NAMALWA (cell line): Measurements from ENCODE around the gene SPG21.
A peak's percentile ranks its signal among the peaks of the same experiment; 100 is the strongest.

Source experiments
- DNase-seq: peaks from one replicate; pipeline ENCODE4 v3.0.0-alpha.2; 2015; ENCODE audit warnings: low spot score

Gene SPG21

GRCh38 chr15:64991536-64992135 lies 1.9 kb upstream of the SPG21 start:
- no peak for DNase-seq

DNA sequence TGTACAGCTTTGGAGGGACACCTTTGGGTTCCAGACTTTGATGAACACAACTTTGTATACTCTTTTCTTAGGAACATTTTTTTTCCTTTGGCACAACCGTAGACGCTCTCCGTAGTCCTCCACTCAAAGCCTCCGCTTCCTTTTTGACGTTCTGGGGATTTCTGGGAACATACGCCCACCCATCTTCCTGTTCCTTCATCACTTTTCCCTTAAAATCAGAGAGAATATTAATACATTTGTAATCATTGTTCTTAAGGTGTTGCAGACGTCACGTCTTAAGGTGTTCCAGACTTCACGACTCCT lies 405 bp upstream of the SPG21 start:
- no peak for DNase-seq

GRCh38 chr15:64987136-64987535 lies 2.6 kb downstream of the SPG21 start:
- no peak for DNase-seq

- DNase-seq: no peak
These were observed 4.2 kb downstream of the SPG21 start for GRCh38 chr15:64985366-64986033.

GRCh38 chr15:64982472-64982871 lies 7.2 kb downstream of the SPG21 start:
- DNase-seq: no peak

DNA sequence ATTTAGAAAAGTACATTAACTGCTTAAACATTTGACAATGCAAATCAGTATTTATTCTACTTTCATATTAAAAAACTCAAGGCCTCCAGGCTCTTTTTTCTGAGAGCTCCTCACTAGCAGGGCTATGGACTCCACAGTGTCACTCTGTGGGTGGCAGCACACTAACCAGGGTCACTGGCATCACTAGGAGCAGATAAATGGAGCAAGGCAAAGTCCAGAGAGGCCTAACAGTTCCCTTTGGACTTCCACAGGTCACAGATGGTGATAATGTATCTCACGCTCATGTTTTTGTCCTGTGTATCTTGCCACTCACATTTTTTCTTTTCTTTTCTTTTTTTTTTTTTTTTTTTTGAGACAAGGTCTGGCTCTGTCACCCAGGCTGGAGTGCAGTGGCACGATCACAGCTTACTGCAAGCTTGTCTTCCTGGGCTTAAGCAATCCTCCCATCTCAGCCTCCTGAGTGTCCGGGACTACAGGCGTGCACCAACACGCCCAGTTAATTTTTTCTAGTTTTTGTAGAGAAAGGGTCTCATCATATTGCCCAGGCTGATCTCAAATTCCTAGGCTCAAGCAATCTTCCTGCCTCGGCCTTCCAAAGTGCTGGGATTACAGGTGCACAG lies 7.8 kb downstream of the SPG21 start:
- DNase-seq: no peak

DNA sequence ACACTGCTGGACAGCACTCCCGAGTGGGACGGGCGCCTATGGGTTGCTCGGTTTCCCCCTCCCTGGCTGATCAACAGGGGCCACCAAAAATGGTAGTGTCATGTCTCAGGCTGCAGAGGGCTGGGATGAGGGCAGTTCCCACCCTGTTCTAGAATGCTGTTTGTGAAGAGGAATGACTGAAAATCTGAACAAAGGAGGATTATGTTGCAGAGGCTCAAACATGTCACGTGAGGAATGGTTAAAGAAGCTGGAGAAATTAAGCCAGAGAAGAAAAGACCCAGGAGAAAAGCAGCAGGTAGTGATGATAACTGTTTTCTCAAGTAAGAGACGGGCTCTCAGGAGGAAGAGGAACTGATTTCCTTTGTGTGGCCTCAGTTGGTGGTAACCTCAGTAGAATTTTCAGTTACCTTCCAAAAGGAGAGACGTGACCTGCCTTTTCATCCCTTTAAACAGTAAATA lies 10.4 kb downstream of the SPG21 start:
- no peak for DNase-seq

DNA sequence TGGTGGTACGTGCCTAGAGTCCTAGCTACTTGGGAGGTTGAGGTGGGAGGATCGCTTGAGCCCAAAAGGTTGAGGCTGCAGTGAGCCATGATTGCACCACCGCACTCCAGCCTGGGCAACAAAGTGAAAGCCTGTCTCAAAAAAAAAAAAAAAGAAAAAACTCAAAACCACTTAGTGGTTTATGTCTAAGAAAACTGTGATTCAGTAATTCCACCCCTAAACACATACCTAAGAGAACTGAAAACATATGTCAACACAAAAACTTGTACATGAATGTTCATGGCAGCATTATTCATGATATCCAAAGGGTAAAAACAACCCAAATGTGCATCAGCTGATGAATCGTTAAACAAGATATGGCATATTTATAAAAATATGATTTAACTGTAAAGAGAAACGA lies 14.3 kb downstream of the SPG21 start:
- DNase-seq: no peak

- no peak for DNase-seq
These were observed 19.0 kb downstream of the SPG21 start for GRCh38 chr15:64970698-64971097.

DNA sequence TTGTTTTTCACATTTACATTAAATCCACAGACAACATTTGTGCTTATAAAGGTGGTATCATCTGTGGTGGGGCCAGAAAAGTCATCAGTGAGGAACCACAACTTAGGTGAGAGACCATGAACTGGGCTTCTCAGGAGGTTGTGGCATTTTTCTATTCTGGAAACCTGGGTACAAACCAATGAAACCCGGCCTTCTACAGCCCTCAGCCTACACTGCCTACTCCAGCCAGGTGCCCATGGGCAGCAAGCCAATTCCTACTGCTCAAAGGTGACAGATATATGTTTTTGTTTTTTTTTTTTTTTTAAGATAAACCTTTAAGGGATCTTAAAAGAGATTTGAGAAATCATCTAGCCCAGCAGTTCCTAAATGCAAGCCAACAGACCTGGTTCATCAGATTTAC lies 20.3 kb downstream of the SPG21 start:
- DNase-seq: no peak

DNA sequence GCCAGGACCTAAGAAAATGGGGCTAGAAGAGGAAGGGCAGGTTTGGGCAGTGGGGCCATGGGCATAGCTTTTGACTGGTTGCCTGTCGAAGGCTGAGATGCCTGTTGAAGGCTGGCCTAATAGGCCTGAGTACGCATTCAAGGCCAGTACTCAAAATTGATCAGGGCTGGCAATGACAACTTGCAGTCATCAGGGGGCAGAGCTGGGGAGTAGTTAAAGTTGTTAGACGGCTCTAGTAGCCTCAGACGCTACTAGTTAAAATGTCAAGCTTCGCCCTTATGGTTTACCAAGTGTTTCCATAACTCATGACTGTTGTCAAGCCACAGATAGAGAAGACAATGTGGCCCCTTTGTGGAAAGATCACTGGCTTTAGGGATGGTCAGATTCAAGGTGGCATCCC lies 28.7 kb downstream of the SPG21 start:
- no peak for DNase-seq

GRCh38 chr15:64960153-64960552 lies 29.6 kb downstream of the SPG21 start:
- no peak for DNase-seq

DNA sequence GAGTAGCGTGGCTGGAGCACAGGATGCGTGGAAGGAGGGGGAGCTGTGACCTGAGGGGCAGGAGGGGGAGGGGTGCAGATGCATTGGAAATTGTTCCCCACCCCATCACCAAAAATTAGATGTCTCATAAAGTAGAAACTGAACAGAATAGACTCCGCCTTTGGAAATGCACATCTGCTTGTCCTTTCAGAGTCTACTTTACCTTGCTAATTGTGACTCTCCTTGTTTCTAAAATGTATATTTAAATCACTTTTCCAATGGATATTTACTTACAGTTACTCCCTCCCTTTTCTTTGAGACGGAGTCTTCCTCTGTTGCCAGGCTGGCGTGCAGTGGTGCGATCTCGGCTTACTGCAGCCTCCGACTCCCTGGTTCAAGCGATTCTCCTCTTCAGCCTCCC lies 30.6 kb downstream of the SPG21 start:
- no peak for DNase-seq

DNA sequence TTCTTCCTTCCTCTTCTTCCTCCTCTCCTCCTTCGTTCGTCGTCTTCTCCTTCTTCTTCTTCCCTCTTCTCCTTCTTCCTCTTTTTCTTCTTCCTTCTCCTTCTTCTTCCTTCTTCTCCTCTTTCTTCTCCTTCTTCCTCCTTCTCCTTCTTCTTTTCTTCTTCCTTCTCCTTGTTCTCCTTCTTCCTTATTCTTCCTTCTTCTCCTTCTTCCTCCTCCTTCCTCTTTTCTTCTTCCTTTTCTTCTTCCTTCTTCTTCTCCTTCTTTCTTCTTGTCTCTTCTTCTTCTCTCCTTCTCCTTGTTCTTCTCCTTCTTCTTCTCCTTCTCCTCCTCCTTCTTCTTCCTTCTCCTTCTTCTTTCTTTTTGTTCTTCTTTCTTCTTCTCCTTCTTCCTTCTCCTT lies 35.3 kb downstream of the SPG21 start:
- DNase-seq: no peak

- no peak for DNase-seq
These were observed 37.8 kb downstream of the SPG21 start for GRCh38 chr15:64951777-64952418.

GRCh38 chr15:64950888-64951287 lies 38.8 kb downstream of the SPG21 start:
- peak; percentile 17 for DNase-seq

DNA sequence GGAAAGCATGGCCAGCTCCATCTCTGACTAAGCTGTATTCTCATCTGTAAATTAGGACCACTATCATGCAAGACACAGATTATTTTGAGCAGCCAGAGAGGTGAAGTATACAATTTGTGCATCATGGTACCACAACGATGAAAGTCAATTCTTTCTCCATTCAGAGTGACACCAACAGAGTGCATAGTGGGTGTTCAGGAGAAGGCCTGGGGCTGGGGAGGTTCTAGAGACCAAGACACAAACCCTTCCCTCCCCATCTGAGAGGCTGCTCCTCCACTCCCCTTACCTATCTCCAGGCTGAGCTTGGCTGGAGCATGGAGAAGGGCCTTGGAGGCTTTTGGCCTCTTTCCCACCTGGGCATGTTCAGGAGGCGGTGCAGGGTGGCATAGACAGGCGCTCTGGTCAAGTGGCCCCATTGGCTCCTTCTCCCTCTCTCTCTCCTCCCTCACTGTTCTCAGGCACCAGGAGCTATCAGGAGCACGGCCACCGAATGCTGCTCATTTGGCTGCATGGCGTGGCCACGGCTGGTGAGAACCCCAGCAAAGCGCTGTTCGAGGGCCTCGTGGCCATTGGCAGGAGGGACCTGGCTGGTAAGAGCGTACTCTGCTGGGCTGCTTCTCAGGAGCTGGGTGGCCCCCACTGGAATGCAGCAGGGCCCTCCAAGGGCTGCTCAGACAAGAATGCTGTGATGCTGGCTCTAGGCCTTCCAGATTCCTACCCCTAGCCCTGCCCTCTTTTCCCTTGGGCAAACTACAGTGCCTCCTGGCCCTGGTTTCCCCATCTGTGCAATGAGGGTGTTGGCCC lies 40.1 kb downstream of the SPG21 start:
- no peak for DNase-seq

- no peak for DNase-seq
These were observed 40.8 kb downstream of the SPG21 start for GRCh38 chr15:64948916-64949315.

DNA sequence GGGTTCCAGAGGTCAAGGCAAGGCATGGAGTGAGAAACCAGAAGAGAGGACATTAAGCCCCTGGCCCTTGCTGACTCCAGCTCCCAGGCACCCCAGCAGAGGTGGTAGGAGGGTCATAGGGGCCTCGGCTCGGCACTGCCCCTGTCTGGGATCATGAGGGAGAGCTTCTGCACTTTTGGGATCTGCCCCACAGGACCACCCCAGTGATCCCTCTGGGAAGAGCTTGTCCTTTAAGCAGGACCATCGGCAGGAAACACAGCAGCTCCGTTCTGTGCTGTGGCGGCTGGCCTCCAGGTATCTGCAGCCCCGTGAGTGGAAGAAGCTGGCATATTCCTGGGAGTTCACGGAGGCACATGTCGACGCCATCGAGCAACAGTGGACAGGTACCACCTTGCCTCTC lies 42.5 kb downstream of the SPG21 start:
- DNase-seq: no peak

DNA sequence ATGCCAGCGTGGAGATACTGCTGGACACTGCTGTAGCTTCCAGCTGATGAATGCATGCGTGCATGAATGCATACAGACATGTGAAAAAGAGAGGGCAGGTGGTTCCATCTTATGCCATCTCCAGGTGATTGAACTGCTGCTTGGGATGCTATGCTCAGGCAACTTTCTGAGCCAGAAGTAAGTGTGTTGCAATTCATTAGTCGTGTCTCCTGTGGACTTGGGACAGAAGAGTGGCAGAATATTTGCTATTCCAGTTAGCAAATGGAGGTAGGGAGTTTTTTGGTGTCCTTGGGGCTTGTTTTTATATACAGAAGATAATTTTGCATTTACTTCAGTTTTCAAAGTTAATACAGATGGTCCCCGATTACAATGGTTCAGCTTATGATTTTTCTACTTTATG lies 44.8 kb downstream of the SPG21 start:
- DNase-seq: no peak

GRCh38 chr15:64943512-64944225 lies 46.0 kb downstream of the SPG21 start:
- no peak for DNase-seq

DNA sequence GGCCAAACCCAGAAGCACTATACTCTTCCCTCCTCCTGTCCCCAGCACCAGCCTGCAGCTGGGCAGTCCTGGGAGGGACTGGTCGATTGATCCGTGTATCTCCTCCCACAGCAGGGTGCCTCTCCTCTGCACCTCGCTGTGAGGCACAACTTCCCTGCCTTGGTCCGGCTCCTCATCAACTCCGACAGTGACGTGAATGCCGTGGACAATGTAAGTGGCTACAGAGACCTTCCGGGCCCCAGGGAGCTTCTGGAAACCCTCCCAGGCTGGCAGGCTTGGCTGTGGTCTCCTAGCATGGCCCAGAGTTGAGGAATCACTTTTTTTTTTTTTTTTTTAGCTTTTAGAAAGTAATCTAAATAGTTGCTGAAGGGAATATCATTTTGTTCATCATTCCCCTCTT lies 47.4 kb downstream of the SPG21 start:
- DNase-seq: no peak
